B cell (primary cell): ENCODE data around the gene MIS18BP1.

ENCODE experiments used
- CTCF ChIP-seq: fragments of 200-600 bp; IDR thresholded peaks from one replicate; pipeline ENCODE4 v1.8.0; 2022; ENCODE audit warnings: antibody characterized with exemption, mild to moderate bottlenecking
- EZH2 ChIP-seq: IDR thresholded peaks from 2 replicates; pipeline ENCODE4 v1.6.1; 2012; ENCODE audit warnings: borderline replicate concordance, low read depth, mild to moderate bottlenecking, moderate library complexity, low read length; ENCODE audit not compliant: insufficient read depth, poor library complexity, severe bottlenecking

GRCh38 chr14:45169906-45170305, 83.1 kb downstream of the MIS18BP1 start:
- TF ChIP-seq CTCF (no peak), EZH2 (no peak)
